Left lung (tissue), 10 donors: ENCODE data around the gene HS6ST2. TPM values are rescaled to one million over a fixed set of nuclear protein-coding genes. Genes with fewer than 3 reads are reported as not detected.

ENCODE experiments used
- ATAC-seq: fragments of 200-7000 bp; cut with Tn5 transposase; one replicate; pipeline ENCODE4 v1.9.1; 2020; ENCODE audit warnings: moderate library complexity
- DNase-seq, 4 donors: peaks; one replicate each; pipeline ENCODE4 v3.0.0-alpha.2; 2013 to 2020
- H3K27ac ChIP-seq, 2 donors: fragments of 200-600 bp; sonication (generic) in 1 of 2; one replicate each; pipeline versions ENCODE4 v1.5.0 to v1.8.0; 2020 to 2021
- H3K27me3 ChIP-seq, 2 donors: fragments of 200-600 bp; sonication (generic) in 1 of 2; one replicate each; pipeline versions ENCODE4 v1.5.0 to v1.8.0; 2020 to 2021
- H3K36me3 ChIP-seq, 2 donors: fragments of 200-600 bp; sonication (generic) in 1 of 2; one replicate each; pipeline versions ENCODE4 v1.5.0 to v1.8.0; 2020 to 2021
- H3K4me1 ChIP-seq, 2 donors: fragments of 200-600 bp; one replicate each; pipeline ENCODE4 v1.8.0; 2021
- H3K4me3 ChIP-seq, 2 donors: fragments of 200-600 bp; sonication (generic) in 1 of 2; one replicate each; pipeline versions ENCODE4 v1.5.0 to v1.8.0; 2020 to 2021; ENCODE audit warnings: mild to moderate bottlenecking in 1 of 2
- H3K9me3 ChIP-seq, 2 donors: fragments of 200-600 bp; sonication (generic) in 1 of 2; one replicate each; pipeline versions ENCODE4 v1.5.0 to v1.8.0; 2020 to 2021
- intact Hi-C, 2 donors: fragments of 100-400 bp; cut with DNase I; formaldehyde crosslinking; loops; one replicate each; pipeline versions ENCODE4 v1.11.2 to v1.14.2; 2022
- polyA plus RNA-seq, 6 donors: library from polyadenylated mRNA; unstranded; fragments of 120-200 nt; gene quantifications; one replicate each; pipeline ENCODE4 v1.2.1, GENCODE V29; 2013; ENCODE audit not compliant: insufficient read length in 6 of 6
- total RNA-seq, 2 donors: library from RNA; stranded (reverse); fragmentation: NEBNext Ultra II Directional; extraction: Animal tissue kit (Norgen Biotek cat#: 25700); gene quantifications; one replicate each; pipeline ENCODE4 v1.2.1, GENCODE V29; 2021
- TF ChIP-seq, protein P1 (sequence below), 2 donors: fragments of 200-600 bp; sonication (generic) in 1 of 2; IDR thresholded peaks; one replicate each; pipeline versions ENCODE4 v1.5.0 to v1.8.0; 2021; ENCODE audit warnings: antibody characterized with exemption in 2 of 2
- donor health status: DM: no; HTN: yes; CAD: no.
- donor health status: DM: no; HTN: no; CAD: no.

Gene HS6ST2
- total and polyA plus RNA-seq, 8 donors: 1.0 to 22.9 (median 15.2) TPM

DNA sequence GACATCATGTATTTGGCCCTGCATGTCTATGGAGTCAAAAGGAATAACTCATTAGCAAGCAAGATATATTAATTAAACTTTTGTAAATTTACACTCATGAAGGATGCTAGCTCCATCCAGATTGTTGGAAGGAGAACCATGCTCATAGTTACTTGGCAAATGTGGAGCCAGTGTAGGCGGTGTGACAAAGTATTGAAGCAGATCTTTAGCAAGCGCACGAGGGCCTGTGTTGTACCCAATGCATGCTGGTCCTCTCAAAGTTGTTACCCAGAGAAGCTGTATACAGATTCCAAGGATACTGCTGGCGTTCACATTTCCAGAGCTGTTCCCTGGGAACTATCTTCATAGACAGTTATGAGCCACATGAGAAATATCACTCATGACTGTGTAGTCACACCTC, 273.2 kb downstream of the HS6ST2 start:
- no peaks in the 10 kb centered on the region for H3K4me1 ChIP-seq
- H3K9me3 ChIP-seq: no peaks in the 10 kb centered on the region
- intact Hi-C loops: no loop called here
- ATAC-seq: no peak
- no peak overlapping the region for H3K27ac ChIP-seq
- H3K27me3 ChIP-seq: peaks cover 0 to 5% of the 10 kb centered on the region in 2 donors
- H3K36me3 ChIP-seq: no peaks in the 10 kb centered on the region
- no peak overlapping the region for H3K4me3 ChIP-seq
- TF ChIP-seq, protein P1, sequence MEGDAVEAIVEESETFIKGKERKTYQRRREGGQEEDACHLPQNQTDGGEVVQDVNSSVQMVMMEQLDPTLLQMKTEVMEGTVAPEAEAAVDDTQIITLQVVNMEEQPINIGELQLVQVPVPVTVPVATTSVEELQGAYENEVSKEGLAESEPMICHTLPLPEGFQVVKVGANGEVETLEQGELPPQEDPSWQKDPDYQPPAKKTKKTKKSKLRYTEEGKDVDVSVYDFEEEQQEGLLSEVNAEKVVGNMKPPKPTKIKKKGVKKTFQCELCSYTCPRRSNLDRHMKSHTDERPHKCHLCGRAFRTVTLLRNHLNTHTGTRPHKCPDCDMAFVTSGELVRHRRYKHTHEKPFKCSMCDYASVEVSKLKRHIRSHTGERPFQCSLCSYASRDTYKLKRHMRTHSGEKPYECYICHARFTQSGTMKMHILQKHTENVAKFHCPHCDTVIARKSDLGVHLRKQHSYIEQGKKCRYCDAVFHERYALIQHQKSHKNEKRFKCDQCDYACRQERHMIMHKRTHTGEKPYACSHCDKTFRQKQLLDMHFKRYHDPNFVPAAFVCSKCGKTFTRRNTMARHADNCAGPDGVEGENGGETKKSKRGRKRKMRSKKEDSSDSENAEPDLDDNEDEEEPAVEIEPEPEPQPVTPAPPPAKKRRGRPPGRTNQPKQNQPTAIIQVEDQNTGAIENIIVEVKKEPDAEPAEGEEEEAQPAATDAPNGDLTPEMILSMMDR (IDR thresholded peaks at IDR 0.05): no peak
- DNase-seq: no peak

DNA sequence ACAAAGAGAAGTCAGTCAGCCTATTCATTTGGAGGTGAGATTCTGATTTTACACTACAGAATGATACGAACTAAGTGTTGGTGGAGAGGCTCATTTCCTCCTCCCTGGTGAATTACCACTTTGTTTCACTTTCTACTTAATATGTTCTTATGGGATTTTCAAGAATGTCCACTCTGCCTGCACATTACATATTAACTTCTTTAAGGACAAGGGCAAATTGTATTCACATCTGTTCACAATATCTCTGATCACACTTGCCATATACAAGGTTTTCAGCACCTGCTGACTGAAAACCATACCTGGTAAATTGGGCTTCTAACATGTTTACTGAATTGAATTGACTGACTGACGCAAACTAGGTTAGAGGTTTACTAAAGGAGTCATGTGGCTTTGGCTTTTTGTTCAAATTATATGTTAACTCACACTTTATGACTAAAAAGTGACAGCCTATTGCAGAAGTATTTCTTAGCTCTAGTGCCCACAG, 281.2 kb downstream of the HS6ST2 start:
- Histone ChIP-seq H3K9me3 (no peaks in the 10 kb centered on the region), H3K36me3 (no peaks in the 10 kb centered on the region), H3K27ac (no peak overlapping the region), H3K27me3 (no peaks in the 10 kb centered on the region), H3K4me3 (no peak overlapping the region), H3K4me1 (no peaks in the 10 kb centered on the region)
- TF ChIP-seq, protein P1 (IDR thresholded peaks at IDR 0.05): no peak
- intact Hi-C loops: no loop called here
- ATAC-seq (peak; percentile 45), DNase-seq (no peak)

DNA sequence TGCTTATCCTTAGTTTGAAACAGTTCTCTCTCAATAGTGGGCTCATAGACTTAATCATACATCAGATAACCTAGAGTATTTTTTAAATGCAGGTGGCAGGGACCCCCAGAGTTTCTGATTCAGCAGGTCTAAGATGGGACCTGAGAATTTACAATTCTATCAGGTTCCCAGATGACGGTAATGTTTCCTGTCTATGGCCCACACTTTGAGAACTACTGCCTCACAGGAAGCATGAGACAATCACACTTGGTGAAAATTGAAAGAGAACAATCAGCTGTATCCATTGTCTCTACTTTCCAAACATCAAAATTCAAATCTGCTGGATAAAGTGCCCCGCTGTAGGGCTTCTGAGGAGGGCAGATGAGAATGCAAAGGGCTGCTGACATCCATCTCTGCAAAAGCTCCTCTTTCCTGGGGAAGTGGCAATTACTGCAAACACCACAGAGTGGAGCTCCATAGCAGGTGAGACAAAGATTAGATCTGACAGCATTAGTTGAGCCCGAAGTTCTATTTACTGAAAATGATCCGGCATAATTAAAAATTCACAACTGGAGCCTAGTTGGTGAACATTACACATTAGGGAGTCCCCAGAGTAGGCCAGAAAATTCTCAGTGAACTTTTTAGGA, 281.8 kb downstream of the HS6ST2 start:
- H3K27me3 ChIP-seq: no peaks in the 10 kb centered on the region
- TF ChIP-seq, protein P1 (IDR thresholded peaks at IDR 0.05): no peak
- no peak overlapping the region for H3K4me3 ChIP-seq
- intact Hi-C loops: no loop called here
- H3K36me3 ChIP-seq: no peaks in the 10 kb centered on the region
- DNase-seq: no peak
- ATAC-seq: peak; percentile 44
- no peaks in the 10 kb centered on the region for H3K4me1 ChIP-seq
- no peaks in the 10 kb centered on the region for H3K9me3 ChIP-seq
- H3K27ac ChIP-seq: no peak overlapping the region

DNA sequence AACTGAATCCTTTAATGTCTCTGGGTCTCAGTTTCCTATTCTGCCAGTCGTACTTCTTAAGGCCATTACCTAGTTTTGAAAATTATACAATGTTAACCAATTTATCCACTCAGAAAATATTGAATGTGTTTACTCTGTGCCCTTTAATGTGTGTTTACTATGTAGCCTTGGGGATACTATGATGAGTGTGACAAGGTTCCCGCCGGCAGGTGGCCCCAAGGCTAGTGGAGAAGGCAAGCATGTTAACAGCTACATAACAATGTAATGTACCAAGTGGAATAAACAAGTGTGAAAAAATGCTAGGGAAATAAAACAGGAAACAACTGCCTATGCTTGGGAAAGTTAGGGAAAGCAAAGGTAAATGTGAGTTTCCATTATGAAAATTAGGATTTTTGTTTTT, 282.3 kb downstream of the HS6ST2 start:
- intact Hi-C loops: no loop called here
- no peaks in the 10 kb centered on the region for H3K36me3 ChIP-seq
- H3K27ac ChIP-seq: no peak overlapping the region
- TF ChIP-seq, protein P1 (IDR thresholded peaks at IDR 0.05): no peak
- H3K27me3 ChIP-seq: no peaks in the 10 kb centered on the region
- ATAC-seq (no peak), DNase-seq (no peak)
- no peaks in the 10 kb centered on the region for H3K4me1 ChIP-seq
- H3K9me3 ChIP-seq: no peaks in the 10 kb centered on the region
- H3K4me3 ChIP-seq: no peak overlapping the region

DNA sequence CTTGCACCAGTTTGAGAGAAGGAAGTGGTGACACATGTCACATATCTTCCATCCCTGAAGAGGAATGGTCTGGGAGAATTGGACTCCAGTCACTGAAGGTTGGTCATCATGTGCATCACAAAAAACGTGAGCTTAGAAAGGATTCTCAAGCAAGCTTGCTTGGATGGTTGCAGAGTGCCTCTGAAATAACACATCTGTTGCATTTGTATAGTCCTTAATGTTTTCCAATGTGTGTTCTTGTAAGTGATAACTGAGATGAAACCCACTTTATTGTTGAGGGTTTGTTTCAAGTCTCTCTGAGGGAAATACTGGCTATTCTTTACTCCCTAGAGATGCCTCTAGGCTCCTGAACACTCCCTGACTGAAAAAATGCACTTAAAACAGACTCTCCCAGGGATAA, 285.1 kb downstream of the HS6ST2 start:
- DNase-seq (peak in 2 of 4 donors; percentile 28 to 51), ATAC-seq (no peak)
- intact Hi-C loops: no loop called here

More for the DNA sequence above, 285.1 kb downstream of the HS6ST2 start:
- Histone ChIP-seq H3K27ac (no peak overlapping the region), H3K27me3 (no peaks in the 10 kb centered on the region), H3K4me3 (no peak overlapping the region), H3K9me3 (no peaks in the 10 kb centered on the region), H3K36me3 (no peaks in the 10 kb centered on the region), H3K4me1 (no peaks in the 10 kb centered on the region)
- TF ChIP-seq, protein P1 (IDR thresholded peaks at IDR 0.05): no peak
